H1 (cell line): Measurements from ENCODE around the gene PLEKHA1. TPM values are rescaled to one million over a fixed set of nuclear protein-coding genes. Genes with fewer than 3 reads are reported as not detected.

Experiments used
- EP300 ChIP-seq, 2 experiments: IDR thresholded peaks; 1 replicate in 1 of 2; 2 replicates in 1 of 2; pipeline ENCODE4 v1.6.1; 2011 to 2012; ENCODE audit warnings: low read depth in 2 of 2, low read length in 2 of 2, mild to moderate bottlenecking in 2 of 2, borderline replicate concordance in 1 of 2, inconsistent platforms in 1 of 2, moderate library complexity in 1 of 2
- GABPA ChIP-seq: IDR thresholded peaks from 2 replicates; pipeline ENCODE4 v1.6.1; 2011; ENCODE audit warnings: mild to moderate bottlenecking, low read length, moderate library complexity, borderline replicate concordance; ENCODE audit not compliant: insufficient read depth
- KDM1A ChIP-seq: fragments of 200-600, 300-600 bp; sonication (generic); IDR thresholded peaks from 2 replicates; pipeline ENCODE4 v1.7.1; 2016; ENCODE audit warnings: mild to moderate bottlenecking, low read length, borderline replicate concordance
- TAF7 ChIP-seq: optimal IDR thresholded peaks from 2 replicates; pipeline ENCODE3; 2011; ENCODE audit warnings: low read depth, mild to moderate bottlenecking, inconsistent platforms, low read length, moderate library complexity, borderline replicate concordance
- polyA plus RNA-seq, 7 experiments: library from polyadenylated mRNA; depleted of rRNA in 3 of 7; stranded (reverse) in 5 of 7; unstranded in 2 of 7; fragments of >200 nt in 5 of 7; fragments of 200-250 nt in 2 of 7; gene quantifications; 1 replicate in 5 of 7; 2 replicates in 1 of 7; 4 replicates in 1 of 7; pipeline versions ENCODE4 v1.2.1 to v1.2.3, GENCODE V29; 2011 to 2013; ENCODE audit warnings: missing spikeins in 2 of 7, mixed read lengths in 2 of 7
- total RNA-seq: library from RNA; stranded (reverse); fragmentation: NEBNext Ultra II Directional; extraction: Animal tissue kit (Norgen Biotek cat#: 25700); gene quantifications from 2 replicates; pipeline ENCODE4 v1.2.1, GENCODE V29; 2021

PLEKHA1 gene
- total and polyA plus RNA-seq, 2 of the 8 experiments (the other 6 are each of a cell fraction or from before 2014, with no cell fraction given): 15.6 to 39.7 TPM

DNA sequence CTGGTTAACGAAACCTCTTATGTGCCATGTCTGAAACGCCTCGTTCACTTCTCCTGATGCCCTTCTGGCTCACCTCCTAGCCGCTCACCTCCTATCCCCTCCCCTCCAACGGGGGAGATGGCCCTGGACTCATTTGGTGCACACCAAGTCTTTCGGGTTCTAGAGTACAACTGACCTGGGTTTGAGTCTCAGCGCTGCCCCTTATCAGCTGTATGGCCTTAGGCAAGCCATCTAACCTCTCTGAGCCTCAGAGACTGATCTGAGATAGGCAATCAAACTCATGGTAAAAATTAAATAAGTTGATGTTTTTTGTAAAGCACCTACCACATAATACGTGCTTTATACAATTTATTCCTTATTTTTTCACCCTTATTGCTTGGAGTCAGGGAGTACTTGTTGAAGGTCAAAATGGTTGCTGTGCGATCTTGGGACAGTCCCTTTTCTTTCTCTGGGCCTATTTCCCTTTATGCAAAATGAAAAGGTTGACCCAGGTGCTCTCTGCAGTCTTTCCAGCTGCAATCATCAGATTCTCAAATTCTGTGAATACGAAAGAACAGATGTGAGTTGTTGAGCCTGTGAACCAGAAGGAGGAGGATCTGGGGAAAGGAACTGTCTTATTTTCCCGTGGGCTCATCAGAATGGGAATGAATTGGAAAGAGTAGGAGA, 31.2 kb upstream of the PLEKHA1 start (continued):
- TF ChIP-seq EP300 (IDR thresholded peaks at IDR 0.05; ENCODE audit: borderline replicate concordance in 1 of 2, low read depth in 2 of 2, low read length in 2 of 2) (no peak), KDM1A (no peak), TAF7 (no peak), GABPA (no peak)
